ENCODE data around the gene ARFGAP2.

ARFGAP2 gene

DNA sequence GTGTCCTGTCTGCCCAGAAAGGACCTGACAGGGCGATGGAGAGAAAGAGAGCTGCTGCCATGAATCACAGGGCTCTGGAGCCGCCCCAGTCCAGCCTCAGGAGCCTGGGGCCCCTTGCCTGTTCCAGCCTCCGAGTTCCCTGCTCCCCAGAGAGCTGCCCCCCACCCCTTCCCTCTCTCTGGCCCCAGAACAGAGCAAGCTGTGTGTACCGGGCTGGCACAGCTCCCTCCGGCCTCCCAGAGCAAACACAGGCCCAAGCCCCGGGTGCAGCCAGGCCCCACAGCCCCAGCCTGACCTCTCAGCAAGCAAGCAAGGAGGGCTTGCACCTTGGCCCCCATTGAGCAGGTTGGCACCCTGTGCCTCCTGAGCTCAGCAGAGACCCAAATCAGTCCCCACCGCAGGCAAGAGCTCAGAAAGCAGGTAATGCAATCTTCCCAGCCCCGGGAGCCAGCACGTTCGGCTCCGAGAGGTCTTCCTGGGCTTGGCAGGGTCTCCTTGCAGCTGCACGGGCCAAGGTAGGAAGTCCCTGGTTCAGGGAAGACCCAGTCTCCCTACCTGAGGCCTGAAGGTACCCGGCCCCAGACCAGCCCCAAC is 8.1 kb upstream of the ARFGAP2 start:
- Histone ChIP-seq H3K27me3 (ENCODE audit: low read length) (no peaks in the 10 kb centered on the region), H3F3A (ENCODE audit: insufficient read depth) (0 out of 2 replicates have a peak, but pooled peaks cover 5% of the 10 kb centered on the region), H3K36me3 (ENCODE audit: low read length) (no peaks in the 10 kb centered on the region), H3K27ac (ENCODE audit: low read depth, low read length) (no peak overlapping the region), H3K9me3 (ENCODE audit: insufficient read depth, low read length) (no peaks in the 10 kb centered on the region), H3K4me3 (ENCODE audit: insufficient read depth, low read length, poor library complexity, severe bottlenecking) (no peak overlapping the region), H3K9ac (ENCODE audit: low read length) (no peak overlapping the region), H2AFZ (ENCODE audit: low read depth, low read length, severe bottlenecking) (no peak overlapping the region), H3K4me2 (ENCODE audit: low read depth, low read length, poor library complexity, severe bottlenecking) (no peak overlapping the region), H3K9me2 (replicated peaks; ENCODE audit: insufficient read depth, low read length) (no peaks in the 10 kb centered on the region), H4K20me1 (ENCODE audit: low read depth, low read length) (no peaks in the 10 kb centered on the region), H3K79me2 (ENCODE audit: insufficient read depth, low read length) (no peaks in the 10 kb centered on the region)
- no peak for TF ChIP-seq EZH2phosphoT487 (conservative IDR thresholded peaks at IDR 0.05; ENCODE audit: low read length)
- TF ChIP-seq, protein P1, sequence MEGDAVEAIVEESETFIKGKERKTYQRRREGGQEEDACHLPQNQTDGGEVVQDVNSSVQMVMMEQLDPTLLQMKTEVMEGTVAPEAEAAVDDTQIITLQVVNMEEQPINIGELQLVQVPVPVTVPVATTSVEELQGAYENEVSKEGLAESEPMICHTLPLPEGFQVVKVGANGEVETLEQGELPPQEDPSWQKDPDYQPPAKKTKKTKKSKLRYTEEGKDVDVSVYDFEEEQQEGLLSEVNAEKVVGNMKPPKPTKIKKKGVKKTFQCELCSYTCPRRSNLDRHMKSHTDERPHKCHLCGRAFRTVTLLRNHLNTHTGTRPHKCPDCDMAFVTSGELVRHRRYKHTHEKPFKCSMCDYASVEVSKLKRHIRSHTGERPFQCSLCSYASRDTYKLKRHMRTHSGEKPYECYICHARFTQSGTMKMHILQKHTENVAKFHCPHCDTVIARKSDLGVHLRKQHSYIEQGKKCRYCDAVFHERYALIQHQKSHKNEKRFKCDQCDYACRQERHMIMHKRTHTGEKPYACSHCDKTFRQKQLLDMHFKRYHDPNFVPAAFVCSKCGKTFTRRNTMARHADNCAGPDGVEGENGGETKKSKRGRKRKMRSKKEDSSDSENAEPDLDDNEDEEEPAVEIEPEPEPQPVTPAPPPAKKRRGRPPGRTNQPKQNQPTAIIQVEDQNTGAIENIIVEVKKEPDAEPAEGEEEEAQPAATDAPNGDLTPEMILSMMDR (IDR thresholded peaks at IDR 0.05; ENCODE audit: insufficient read depth, low read length, poor library complexity, severe bottlenecking), result no peak

DNA sequence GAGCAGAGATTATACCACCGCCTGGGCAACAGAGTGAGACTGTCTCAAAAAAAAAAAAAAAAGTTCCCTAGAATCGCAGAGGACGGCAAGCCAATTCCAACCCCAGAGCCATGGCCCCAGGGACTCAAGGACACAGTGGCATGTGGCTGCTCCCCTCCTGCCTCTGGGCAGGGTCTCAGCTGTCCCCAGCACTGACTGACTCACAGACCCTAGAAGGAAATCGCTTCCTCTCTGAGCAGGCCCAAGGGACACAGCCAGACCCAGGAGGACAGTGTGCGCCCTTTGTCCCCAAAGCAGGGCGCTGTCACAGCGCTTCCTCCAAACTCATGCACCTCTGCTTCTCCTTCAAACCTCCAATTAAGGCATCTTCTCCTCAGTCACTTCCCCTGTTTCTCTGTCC is 7.3 kb upstream of the ARFGAP2 start:
- Histone ChIP-seq H3K9me2 (replicated peaks; ENCODE audit: insufficient read depth, low read length) (no peaks in the 10 kb centered on the region), H3K36me3 (ENCODE audit: low read length) (no peaks in the 10 kb centered on the region), H2AFZ (ENCODE audit: low read depth, low read length, severe bottlenecking) (no peak overlapping the region), H3K27ac (ENCODE audit: low read depth, low read length) (no peak overlapping the region), H3F3A (ENCODE audit: insufficient read depth) (0 out of 2 replicates have a peak, but pooled peaks cover 5% of the 10 kb centered on the region), H4K20me1 (ENCODE audit: low read depth, low read length) (no peaks in the 10 kb centered on the region), H3K4me3 (ENCODE audit: insufficient read depth, low read length, poor library complexity, severe bottlenecking) (no peak overlapping the region), H3K9ac (ENCODE audit: low read length) (no peak overlapping the region), H3K79me2 (ENCODE audit: insufficient read depth, low read length) (no peaks in the 10 kb centered on the region), H3K27me3 (ENCODE audit: low read length) (no peaks in the 10 kb centered on the region), H3K9me3 (ENCODE audit: insufficient read depth, low read length) (no peaks in the 10 kb centered on the region), H3K4me2 (ENCODE audit: low read depth, low read length, poor library complexity, severe bottlenecking) (no peak overlapping the region)
- TF ChIP-seq, protein P1 (IDR thresholded peaks at IDR 0.05; ENCODE audit: insufficient read depth, low read length, poor library complexity, severe bottlenecking), result no peak
- no peak for TF ChIP-seq EZH2phosphoT487 (conservative IDR thresholded peaks at IDR 0.05; ENCODE audit: low read length)

DNA sequence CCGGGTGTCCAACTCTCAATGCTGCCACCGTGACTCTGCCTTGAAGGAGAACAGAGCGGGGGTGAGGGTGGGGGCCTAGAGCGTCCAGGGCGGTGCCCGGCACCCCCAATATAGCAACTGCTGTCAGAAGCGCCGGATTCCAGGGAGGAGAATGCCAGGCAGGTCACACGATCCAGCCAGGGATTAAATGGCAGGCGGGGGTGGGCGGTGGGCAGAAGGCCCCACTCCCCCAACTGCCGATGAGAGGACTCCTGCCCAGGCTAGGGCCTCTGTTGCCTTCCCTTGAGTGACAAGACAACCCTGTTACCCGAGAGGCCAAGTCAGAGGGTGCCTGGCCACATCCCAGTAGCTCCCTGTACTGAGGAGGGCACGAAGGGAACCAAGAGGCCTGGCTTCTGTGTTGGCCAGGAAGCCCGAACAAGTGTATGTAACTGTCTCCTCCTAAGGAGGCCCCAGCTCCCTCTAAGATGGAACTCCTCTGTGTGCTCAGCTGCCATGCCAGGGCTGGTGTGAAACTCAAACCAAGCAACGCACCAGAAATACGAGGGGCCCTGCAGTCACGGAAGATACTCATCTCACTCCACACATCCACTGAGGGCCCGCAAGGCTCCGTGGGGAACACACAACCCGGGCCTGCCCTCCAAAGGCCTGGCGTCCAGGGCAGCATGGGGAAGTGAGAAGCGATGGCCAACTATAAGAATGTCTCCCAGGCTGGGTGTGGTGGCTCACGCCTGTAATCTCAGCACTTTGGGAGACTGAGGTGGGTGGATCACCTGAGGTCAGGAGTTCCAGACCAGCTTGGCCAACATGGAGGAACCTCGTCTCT is 6.6 kb upstream of the ARFGAP2 start:
- no peaks in the 10 kb centered on the region for H4K20me1 ChIP-seq (ENCODE audit: low read depth, low read length)
- TF ChIP-seq, protein P1 (IDR thresholded peaks at IDR 0.05; ENCODE audit: insufficient read depth, low read length, poor library complexity, severe bottlenecking), result no peak
- TF ChIP-seq EZH2phosphoT487 (conservative IDR thresholded peaks at IDR 0.05; ENCODE audit: low read length), result no peak
- H3K27ac ChIP-seq (ENCODE audit: low read depth, low read length), result no peak overlapping the region

More for the DNA sequence above, 6.6 kb upstream of the ARFGAP2 start:
- H3K9me2 ChIP-seq (replicated peaks; ENCODE audit: insufficient read depth, low read length), result no peaks in the 10 kb centered on the region
- no peak overlapping the region for H3K9ac ChIP-seq (ENCODE audit: low read length)
- H3F3A ChIP-seq (ENCODE audit: insufficient read depth), result 0 out of 2 replicates have a peak, but pooled peaks cover 5% of the 10 kb centered on the region
- no peak overlapping the region for H2AFZ ChIP-seq (ENCODE audit: low read depth, low read length, severe bottlenecking)
- H3K27me3 ChIP-seq (ENCODE audit: low read length), result no peaks in the 10 kb centered on the region
- no peaks in the 10 kb centered on the region for H3K9me3 ChIP-seq (ENCODE audit: insufficient read depth, low read length)
- no peaks in the 10 kb centered on the region for H3K79me2 ChIP-seq (ENCODE audit: insufficient read depth, low read length)
- no peak overlapping the region for H3K4me3 ChIP-seq (ENCODE audit: insufficient read depth, low read length, poor library complexity, severe bottlenecking)
- H3K36me3 ChIP-seq (ENCODE audit: low read length), result no peaks in the 10 kb centered on the region
- H3K4me2 ChIP-seq (ENCODE audit: low read depth, low read length, poor library complexity, severe bottlenecking), result no peak overlapping the region

Data from SU-DHL-6 (cell line).